Sigmoid colon (tissue), 7 donors: ENCODE measurements around the gene NR1H3. TPM values are rescaled to one million over a fixed set of nuclear protein-coding genes. Genes with fewer than 3 reads are reported as not detected.

Experiments
- DNase-seq: peaks from one replicate; pipeline ENCODE4 v3.0.0-alpha.2; 2019
- H3K27ac ChIP-seq, 4 donors: fragments of 200-600 bp; sonication (generic); one replicate each; pipeline ENCODE4 v1.5.1; 2016 to 2019; ENCODE audit warnings: mild to moderate bottlenecking in 1 of 4
- H3K27me3 ChIP-seq, 3 donors: fragments of 200-600 bp; sonication (generic); one replicate each; pipeline ENCODE4 v1.5.1; 2019; ENCODE audit warnings: mild to moderate bottlenecking in 1 of 3
- H3K36me3 ChIP-seq, 4 donors: fragments of 200-600 bp; sonication (generic); one replicate each; pipeline ENCODE4 v1.5.1; 2016 to 2019
- H3K4me1 ChIP-seq, 4 donors: fragments of 200-600 bp; sonication (generic); one replicate each; pipeline ENCODE4 v1.5.1; 2017 to 2019
- H3K4me3 ChIP-seq, 4 donors: fragments of 200-600 bp; sonication (generic); one replicate each; pipeline ENCODE4 v1.5.1; 2017 to 2019; ENCODE audit warnings: mild to moderate bottlenecking in 2 of 4, moderate library complexity in 1 of 4
- H3K9me3 ChIP-seq, 4 donors: fragments of 200-600 bp in 3 of 4; sonication (generic) in 3 of 4; one replicate each; pipeline versions ENCODE4 v1.5.1 to v1.6.1; 2013 to 2019
- EP300 ChIP-seq, 4 donors: sonication (generic); formaldehyde crosslinking; IDR thresholded peaks; one replicate each; pipeline ENCODE4 v1.6.1; 2017; ENCODE audit warnings: antibody characterized with exemption in 4 of 4
- POLR2A ChIP-seq, 2 donors: fragments of 450-650 bp; IDR thresholded peaks; one replicate each; pipeline ENCODE4 v1.6.1; 2016; ENCODE audit warnings: antibody characterized with exemption in 2 of 2, mild to moderate bottlenecking in 2 of 2, moderate library complexity in 2 of 2
- POLR2AphosphoS5 ChIP-seq, 4 donors: sonication (generic); formaldehyde crosslinking; IDR thresholded peaks; one replicate each; pipeline ENCODE4 v1.6.1; 2017; ENCODE audit warnings: antibody characterized with exemption in 4 of 4
- WGBS, 2 donors: extraction: QIAGEN DNeasy Blood & Tissue Kit; methylation state at CpG; one replicate each; pipeline ENCODE4 v1.1.7; 2013; 5-methylcytosine and 5-hydroxymethylcytosine counted together
- intact Hi-C: fragments of 100-400 bp; cut with DNase I; formaldehyde crosslinking; loops from one replicate; pipeline ENCODE4 v1.15.1; 2023
- polyA plus RNA-seq, 3 donors: library from polyadenylated mRNA; stranded (reverse); fragments of 200-250 nt; gene quantifications; one replicate each; pipeline ENCODE4 v1.2.3, GENCODE V29; 2013
- total RNA-seq, 4 donors: library from RNA; depleted of rRNA; stranded (reverse); fragments of >200 nt; gene quantifications; one replicate each; pipeline ENCODE4 v1.1.0, GENCODE V29; 2016
- TF ChIP-seq, protein P1 (sequence below), 4 experiments: fragments of 450-650 bp in 3 of 4; fragments of 200-600 bp in 1 of 4; IDR thresholded peaks; one replicate each; pipeline ENCODE4 v1.5.1; 2016 to 2019; ENCODE audit warnings: antibody characterized with exemption in 4 of 4, mild to moderate bottlenecking in 3 of 4, moderate library complexity in 2 of 4
- donor health status: healthy with polysubstance abuse.
- donor health status: Bipolar disorder and iron deficiency.
- donor health status: healthy.

The NR1H3 gene
- total and polyA plus RNA-seq, 7 donors = 30.3 to 90.1 (median 54.5) TPM

GRCh38 chr11:47258317-47258902 is 614 bp downstream of the NR1H3 start:
- Histone ChIP-seq H3K4me1 (peaks cover 0 to 63% (median 46%) of the 10 kb centered on the region in 4 donors), H3K27ac (peak overlapping the region; percentile 69 to 79 (median 77))
- intact Hi-C loops = loop anchor here (5.0 kb wide), 1 partner anchor 94 kb away; the partner anchor contains the start of gene MYBPC3

DNA sequence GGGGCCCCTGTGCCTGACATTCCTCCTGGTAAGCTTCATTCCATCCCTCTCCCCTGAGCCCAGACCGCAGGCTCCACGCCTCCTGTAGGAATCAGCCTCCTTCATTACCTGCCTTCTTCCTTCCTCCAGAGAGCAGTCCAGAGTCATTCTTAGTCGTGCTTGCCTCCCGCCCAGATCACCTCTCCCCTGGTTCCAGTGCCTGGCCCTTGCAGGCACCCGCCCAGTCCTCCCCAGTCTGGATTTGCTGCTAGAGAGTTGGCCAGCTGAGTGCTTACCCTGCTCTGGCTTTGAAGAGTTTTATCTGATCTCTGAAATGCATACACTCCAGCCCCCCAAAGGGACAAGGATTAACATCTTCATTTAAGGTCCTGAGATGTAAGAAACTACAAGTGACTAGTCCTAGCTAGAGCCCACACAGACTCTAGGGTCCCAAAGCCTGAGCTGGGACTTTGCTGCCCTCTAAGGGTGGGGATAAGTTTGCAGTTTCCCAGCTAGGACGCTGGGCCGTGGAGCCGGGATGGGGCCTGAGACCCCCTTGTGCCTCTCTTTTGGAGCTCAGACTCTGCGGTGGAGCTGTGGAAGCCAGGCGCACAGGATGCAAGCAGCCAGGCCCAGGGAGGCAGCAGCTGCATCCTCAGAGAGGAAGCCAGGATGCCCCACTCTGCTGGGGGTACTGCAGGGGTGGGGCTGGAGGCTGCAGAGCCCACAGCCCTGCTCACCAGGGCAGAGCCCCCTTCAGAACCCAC is 1.6 kb downstream of the NR1H3 start:
- TF ChIP-seq EP300 (IDR thresholded peaks at IDR 0.05) (no peak), POLR2AphosphoS5 (IDR thresholded peaks at IDR 0.05) (no peak)
- TF ChIP-seq, protein P1, sequence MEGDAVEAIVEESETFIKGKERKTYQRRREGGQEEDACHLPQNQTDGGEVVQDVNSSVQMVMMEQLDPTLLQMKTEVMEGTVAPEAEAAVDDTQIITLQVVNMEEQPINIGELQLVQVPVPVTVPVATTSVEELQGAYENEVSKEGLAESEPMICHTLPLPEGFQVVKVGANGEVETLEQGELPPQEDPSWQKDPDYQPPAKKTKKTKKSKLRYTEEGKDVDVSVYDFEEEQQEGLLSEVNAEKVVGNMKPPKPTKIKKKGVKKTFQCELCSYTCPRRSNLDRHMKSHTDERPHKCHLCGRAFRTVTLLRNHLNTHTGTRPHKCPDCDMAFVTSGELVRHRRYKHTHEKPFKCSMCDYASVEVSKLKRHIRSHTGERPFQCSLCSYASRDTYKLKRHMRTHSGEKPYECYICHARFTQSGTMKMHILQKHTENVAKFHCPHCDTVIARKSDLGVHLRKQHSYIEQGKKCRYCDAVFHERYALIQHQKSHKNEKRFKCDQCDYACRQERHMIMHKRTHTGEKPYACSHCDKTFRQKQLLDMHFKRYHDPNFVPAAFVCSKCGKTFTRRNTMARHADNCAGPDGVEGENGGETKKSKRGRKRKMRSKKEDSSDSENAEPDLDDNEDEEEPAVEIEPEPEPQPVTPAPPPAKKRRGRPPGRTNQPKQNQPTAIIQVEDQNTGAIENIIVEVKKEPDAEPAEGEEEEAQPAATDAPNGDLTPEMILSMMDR (IDR thresholded peaks at IDR 0.05) = peak in 3 of 4 experiments; percentile 29 to 54 (median 37)
- H3K27me3 ChIP-seq = no peaks in the 10 kb centered on the region
- no peaks in the 10 kb centered on the region for H3K9me3 ChIP-seq
- no peak for DNase-seq
- intact Hi-C loops = loop anchor here (5.0 kb wide), 1 partner anchor 93 kb away; the partner anchor contains the start of gene MYBPC3
- no peak overlapping the region for H3K4me3 ChIP-seq
- no peaks in the 10 kb centered on the region for H3K36me3 ChIP-seq
- H3K4me1 ChIP-seq = peaks cover 0 to 53% (median 38%) of the 10 kb centered on the region in 4 donors
- peak overlapping the region in 3 of 4 donors; percentile 63 to 79 (median 69) for H3K27ac ChIP-seq
- 19 to 40% methylated on average over 10 of the region's 10 CpGs for WGBS, 2 donors

More at GRCh38 chr11:47258317-47258902, 614 bp downstream of the NR1H3 start:
- Histone ChIP-seq H3K36me3 (no peaks in the 10 kb centered on the region), H3K4me3 (peak overlapping the region; percentile 11 to 43 (median 38)), H3K27me3 (no peaks in the 10 kb centered on the region), H3K9me3 (no peaks in the 10 kb centered on the region)
- TF ChIP-seq, protein P1 (IDR thresholded peaks at IDR 0.05) = no peak
- TF ChIP-seq EP300 (IDR thresholded peaks at IDR 0.05) = no peak
- TF ChIP-seq POLR2A (IDR thresholded peaks at IDR 0.05) = no peak
- TF ChIP-seq POLR2AphosphoS5 (IDR thresholded peaks at IDR 0.05) = no peak
- 74 to 79% methylated on average over 11 of the region's 11 CpGs for WGBS, 2 donors
- no peak for DNase-seq

GRCh38 chr11:47260366-47260765 is 2.6 kb downstream of the NR1H3 start:
- Histone ChIP-seq H3K36me3 (no peaks in the 10 kb centered on the region), H3K27me3 (no peaks in the 10 kb centered on the region), H3K9me3 (no peaks in the 10 kb centered on the region), H3K27ac (peak overlapping the region in 1 of 4 donors; percentile 8), H3K4me3 (no peak overlapping the region), H3K4me1 (peaks cover 0 to 44% (median 32%) of the 10 kb centered on the region in 4 donors)
- TF ChIP-seq EP300 (IDR thresholded peaks at IDR 0.05) (no peak), POLR2A (IDR thresholded peaks at IDR 0.05) (no peak), POLR2AphosphoS5 (IDR thresholded peaks at IDR 0.05) (no peak)
- TF ChIP-seq, protein P1 (IDR thresholded peaks at IDR 0.05) = no peak
- WGBS, 2 donors = 91 to 92% methylated on average over 19 of the region's 19 CpGs
- no peak for DNase-seq
- intact Hi-C loops = no loop called here

GRCh38 chr11:47261291-47261800 is 3.5 kb downstream of the NR1H3 start:
- H3K27ac ChIP-seq = no peak overlapping the region
- WGBS, 2 donors = 91 to 95% methylated on average over 22 of the region's 22 CpGs
- no peak for DNase-seq
- no peak for TF ChIP-seq POLR2AphosphoS5 (IDR thresholded peaks at IDR 0.05)
- TF ChIP-seq, protein P1 (IDR thresholded peaks at IDR 0.05) = no peak
- TF ChIP-seq POLR2A (IDR thresholded peaks at IDR 0.05) = no peak
- TF ChIP-seq EP300 (IDR thresholded peaks at IDR 0.05) = no peak
- peaks cover 0 to 37% (median 32%) of the 10 kb centered on the region in 4 donors for H3K4me1 ChIP-seq
- no peaks in the 10 kb centered on the region for H3K9me3 ChIP-seq
- no peaks in the 10 kb centered on the region for H3K27me3 ChIP-seq
- intact Hi-C loops = no loop called here
- no peaks in the 10 kb centered on the region for H3K36me3 ChIP-seq
- no peak overlapping the region for H3K4me3 ChIP-seq
